ENCODE data around the gene P2RY6.
A peak's percentile ranks its signal among the peaks of the same experiment; 100 is the strongest.

Gene P2RY6

DNA sequence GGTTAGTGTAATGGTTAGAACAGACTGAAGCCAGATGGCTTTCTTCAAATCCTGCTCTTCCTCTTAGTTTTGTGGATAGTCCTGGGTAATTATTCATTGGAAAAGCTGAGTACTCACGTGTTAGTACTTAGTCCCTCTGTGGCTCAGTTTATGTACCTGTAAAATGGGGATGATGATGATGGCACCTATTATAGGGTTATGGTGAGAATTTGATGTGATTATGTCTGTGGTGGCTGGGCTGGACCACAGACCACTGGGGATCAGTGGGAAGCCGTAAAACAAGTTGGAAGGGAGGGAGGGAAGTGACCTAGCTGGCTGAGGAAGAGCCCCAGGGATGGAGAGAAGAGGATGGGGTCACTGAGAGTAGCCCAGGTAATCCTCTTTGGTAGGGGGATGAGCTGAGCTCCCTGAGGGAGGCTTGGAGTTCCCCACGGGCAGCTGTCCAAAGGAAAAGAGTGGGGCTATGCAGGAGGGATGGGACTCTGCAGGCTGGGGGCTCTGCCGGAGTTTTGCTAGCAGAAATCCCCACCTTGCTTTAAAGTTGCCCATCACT, 55.8 kb downstream of the P2RY6 start:
- no peak overlapping the region for H3K27ac ChIP-seq (ENCODE audit: poor library complexity, severe bottlenecking)
- DNase-seq (ENCODE audit: low spot score), result no peak
- ATAC-seq (ENCODE audit: low read depth), result no peak
- no peak overlapping the region for H3K4me3 ChIP-seq (ENCODE audit: severe bottlenecking)
- TF ChIP-seq, protein P1, sequence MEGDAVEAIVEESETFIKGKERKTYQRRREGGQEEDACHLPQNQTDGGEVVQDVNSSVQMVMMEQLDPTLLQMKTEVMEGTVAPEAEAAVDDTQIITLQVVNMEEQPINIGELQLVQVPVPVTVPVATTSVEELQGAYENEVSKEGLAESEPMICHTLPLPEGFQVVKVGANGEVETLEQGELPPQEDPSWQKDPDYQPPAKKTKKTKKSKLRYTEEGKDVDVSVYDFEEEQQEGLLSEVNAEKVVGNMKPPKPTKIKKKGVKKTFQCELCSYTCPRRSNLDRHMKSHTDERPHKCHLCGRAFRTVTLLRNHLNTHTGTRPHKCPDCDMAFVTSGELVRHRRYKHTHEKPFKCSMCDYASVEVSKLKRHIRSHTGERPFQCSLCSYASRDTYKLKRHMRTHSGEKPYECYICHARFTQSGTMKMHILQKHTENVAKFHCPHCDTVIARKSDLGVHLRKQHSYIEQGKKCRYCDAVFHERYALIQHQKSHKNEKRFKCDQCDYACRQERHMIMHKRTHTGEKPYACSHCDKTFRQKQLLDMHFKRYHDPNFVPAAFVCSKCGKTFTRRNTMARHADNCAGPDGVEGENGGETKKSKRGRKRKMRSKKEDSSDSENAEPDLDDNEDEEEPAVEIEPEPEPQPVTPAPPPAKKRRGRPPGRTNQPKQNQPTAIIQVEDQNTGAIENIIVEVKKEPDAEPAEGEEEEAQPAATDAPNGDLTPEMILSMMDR (IDR thresholded peaks at IDR 0.05; ENCODE audit: poor library complexity, severe bottlenecking), result no peak
- H3K27me3 ChIP-seq (ENCODE audit: insufficient read depth, poor library complexity, severe bottlenecking), result no peaks in the 10 kb centered on the region
- peaks cover 14% of the 10 kb centered on the region for H3K4me1 ChIP-seq (ENCODE audit: insufficient read depth, poor library complexity, severe bottlenecking)
- H3K9me3 ChIP-seq (ENCODE audit: severe bottlenecking), result no peaks in the 10 kb centered on the region
- peaks cover 3% of the 10 kb centered on the region; the same call in 1 of the 2 replicates for H3K36me3 ChIP-seq (ENCODE audit: low read depth)

GRCh38 chr11:73330569-73331093, 58.5 kb downstream of the P2RY6 start:
- TF ChIP-seq, protein P1 (IDR thresholded peaks at IDR 0.05; ENCODE audit: poor library complexity, severe bottlenecking), result peak; percentile 18
- Histone ChIP-seq H3K9me3 (ENCODE audit: severe bottlenecking) (no peaks in the 10 kb centered on the region), H3K4me3 (ENCODE audit: severe bottlenecking) (no peak overlapping the region), H3K27ac (ENCODE audit: poor library complexity, severe bottlenecking) (no peak overlapping the region), H3K4me1 (ENCODE audit: insufficient read depth, poor library complexity, severe bottlenecking) (peaks cover 17% of the 10 kb centered on the region), H3K27me3 (ENCODE audit: insufficient read depth, poor library complexity, severe bottlenecking) (no peaks in the 10 kb centered on the region), H3K36me3 (ENCODE audit: low read depth) (peaks cover 4% of the 10 kb centered on the region; the same call in 1 of the 2 replicates)
- ATAC-seq (ENCODE audit: low read depth) (no peak), DNase-seq (ENCODE audit: low spot score) (no peak)

GRCh38 chr11:73331138-73331916, 59.2 kb downstream of the P2RY6 start:
- DNase-seq (ENCODE audit: low spot score), result no peak
- no peak overlapping the region for H3K27ac ChIP-seq (ENCODE audit: poor library complexity, severe bottlenecking)
- TF ChIP-seq, protein P1 (IDR thresholded peaks at IDR 0.05; ENCODE audit: poor library complexity, severe bottlenecking), result no peak
- peaks cover 17% of the 10 kb centered on the region for H3K4me1 ChIP-seq (ENCODE audit: insufficient read depth, poor library complexity, severe bottlenecking)
- H3K9me3 ChIP-seq (ENCODE audit: severe bottlenecking), result no peaks in the 10 kb centered on the region
- H3K27me3 ChIP-seq (ENCODE audit: insufficient read depth, poor library complexity, severe bottlenecking), result no peaks in the 10 kb centered on the region
- H3K36me3 ChIP-seq (ENCODE audit: low read depth), result peaks cover 8% of the 10 kb centered on the region; the same call in 1 of the 2 replicates
- H3K4me3 ChIP-seq (ENCODE audit: severe bottlenecking), result no peak overlapping the region
- ATAC-seq (ENCODE audit: low read depth), result no peak

GRCh38 chr11:73333173-73333572, 61.0 kb downstream of the P2RY6 start:
- no peaks in the 10 kb centered on the region for H3K9me3 ChIP-seq (ENCODE audit: severe bottlenecking)
- no peak overlapping the region for H3K4me3 ChIP-seq (ENCODE audit: severe bottlenecking)
- no peak overlapping the region for H3K27ac ChIP-seq (ENCODE audit: poor library complexity, severe bottlenecking)
- no peaks in the 10 kb centered on the region for H3K27me3 ChIP-seq (ENCODE audit: insufficient read depth, poor library complexity, severe bottlenecking)
- ATAC-seq (ENCODE audit: low read depth), result no peak
- peaks cover 8% of the 10 kb centered on the region; the same call in 1 of the 2 replicates for H3K36me3 ChIP-seq (ENCODE audit: low read depth)
- peaks cover 14% of the 10 kb centered on the region for H3K4me1 ChIP-seq (ENCODE audit: insufficient read depth, poor library complexity, severe bottlenecking)
- TF ChIP-seq, protein P1 (IDR thresholded peaks at IDR 0.05; ENCODE audit: poor library complexity, severe bottlenecking), result no peak
- DNase-seq (ENCODE audit: low spot score), result no peak

Data from RWPE2 (cell line).